ENCODE results near the gene ETV1.

Gene ETV1

DNA sequence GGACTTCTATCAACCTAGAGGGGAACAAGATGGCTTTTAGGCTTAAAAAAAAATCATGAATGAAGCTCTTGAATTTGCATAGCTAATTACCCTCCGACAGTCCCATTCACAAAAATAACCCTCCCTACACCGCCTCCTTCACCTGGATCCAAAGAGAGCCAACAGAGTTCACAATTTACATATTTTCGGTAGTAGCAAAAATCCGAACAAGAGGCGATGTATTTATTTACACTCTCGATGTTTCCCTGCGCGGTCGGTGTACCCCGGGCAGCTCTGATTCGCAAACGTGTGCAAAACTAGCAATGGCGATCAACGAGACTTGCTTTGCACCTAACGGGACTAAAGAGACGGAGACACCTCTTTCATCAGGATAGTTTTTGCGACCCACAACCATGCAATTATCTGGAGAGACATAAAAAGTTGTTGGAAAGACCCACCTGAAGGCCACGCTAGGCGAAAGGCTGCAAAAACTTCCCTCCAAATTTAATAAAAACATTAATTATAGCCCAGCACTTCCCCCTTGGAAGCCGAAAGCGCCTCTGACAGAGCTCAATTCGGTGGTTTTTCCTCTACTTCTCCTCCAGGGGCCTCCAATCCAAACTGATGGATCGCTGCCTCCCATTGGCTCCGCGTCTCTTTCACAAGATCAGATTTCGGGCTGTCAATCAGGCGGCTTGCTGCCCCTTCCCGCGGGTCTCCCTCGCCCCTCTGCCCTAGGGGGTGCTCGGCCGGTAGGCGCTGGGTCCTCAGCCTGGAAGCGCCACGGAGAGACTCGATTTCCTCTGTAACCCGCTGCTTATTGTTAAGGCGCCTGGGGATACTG lies at the start of gene ETV1:
ETV1 (minus strand) TSS at position 541 of the 823 bp plus-strand sequence. CDS start 614 bp downstream, outside the sequence.
- peak; percentile 18 to 42 for DNase-seq

DNA sequence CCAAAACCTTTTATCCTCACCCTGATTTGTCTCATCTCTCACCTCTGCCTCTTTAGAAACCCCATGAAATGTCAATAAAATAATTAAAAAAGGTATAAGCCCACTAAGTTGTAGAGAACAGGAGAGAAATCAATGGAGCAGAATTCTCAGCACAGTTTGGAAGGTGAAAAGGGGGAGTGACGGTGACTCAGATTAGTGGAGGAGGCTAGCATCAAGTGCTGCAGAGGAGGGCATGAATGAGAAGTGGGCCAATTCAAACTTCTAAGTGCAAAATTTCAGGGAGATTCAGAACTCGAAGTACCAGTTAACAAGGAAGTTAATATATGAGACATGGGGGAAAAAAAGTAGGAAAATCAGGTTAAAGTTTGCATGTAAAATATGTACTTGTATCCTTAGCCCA lies 34.9 kb upstream of the ETV1 start:
- DNase-seq = no peak

DNA sequence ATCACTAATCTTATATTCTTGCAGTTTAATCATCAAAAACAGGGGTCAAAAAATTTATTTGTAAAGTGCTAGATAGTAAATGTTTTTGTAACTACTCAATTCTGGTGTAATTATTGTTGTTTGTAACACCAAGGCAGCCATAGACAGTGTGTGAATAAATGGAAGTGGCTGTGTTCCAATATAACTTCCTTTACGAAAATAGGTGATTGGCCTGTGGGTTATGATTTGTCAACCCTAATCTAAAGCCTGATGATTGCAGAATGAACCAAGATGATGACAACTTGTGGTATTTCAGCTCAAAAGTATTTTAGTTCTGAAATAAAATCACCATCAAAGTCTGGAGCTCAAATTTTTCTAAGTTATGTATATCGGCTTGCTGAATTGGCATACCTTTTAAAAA lies 34.4 kb upstream of the ETV1 start:
- no peak for DNase-seq

DNA sequence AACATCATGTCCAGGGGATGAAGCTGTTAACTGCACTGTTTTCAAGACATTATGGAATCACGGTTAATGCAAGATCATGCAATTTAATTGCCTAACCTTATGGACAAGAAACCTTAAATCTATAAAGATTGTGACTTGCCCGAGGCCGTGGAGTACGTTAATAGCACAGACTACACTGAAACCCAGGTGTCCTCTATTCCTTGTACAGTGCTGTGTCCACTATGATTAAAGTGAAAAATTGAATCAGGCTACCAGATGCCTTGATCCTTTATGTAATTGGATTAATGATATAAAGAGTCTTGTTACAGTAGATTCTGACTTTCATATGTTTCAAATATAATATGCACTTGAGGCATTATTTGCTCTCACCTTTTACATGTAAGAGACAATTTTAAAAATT lies 33.9 kb upstream of the ETV1 start:
- DNase-seq = no peak

DNA sequence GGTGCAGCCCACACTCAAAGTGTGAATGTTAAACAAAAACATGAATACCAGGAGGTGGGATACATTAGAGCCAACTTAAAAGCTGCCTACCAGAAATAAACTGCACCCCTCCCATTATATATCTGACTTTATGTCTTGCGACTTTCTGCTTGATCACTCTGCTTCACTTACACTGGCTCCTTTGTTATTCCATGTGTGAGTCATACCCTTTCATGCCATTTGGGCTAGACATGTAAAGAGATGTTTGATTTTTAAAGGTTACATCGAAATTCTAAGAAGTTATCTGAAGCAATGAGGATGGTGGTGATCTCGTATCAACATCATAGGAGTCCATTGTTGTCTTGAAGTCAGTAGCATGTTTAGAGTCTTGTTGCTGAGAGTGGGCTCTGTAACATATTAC lies 31.6 kb upstream of the ETV1 start:
- DNase-seq = no peak

DNA sequence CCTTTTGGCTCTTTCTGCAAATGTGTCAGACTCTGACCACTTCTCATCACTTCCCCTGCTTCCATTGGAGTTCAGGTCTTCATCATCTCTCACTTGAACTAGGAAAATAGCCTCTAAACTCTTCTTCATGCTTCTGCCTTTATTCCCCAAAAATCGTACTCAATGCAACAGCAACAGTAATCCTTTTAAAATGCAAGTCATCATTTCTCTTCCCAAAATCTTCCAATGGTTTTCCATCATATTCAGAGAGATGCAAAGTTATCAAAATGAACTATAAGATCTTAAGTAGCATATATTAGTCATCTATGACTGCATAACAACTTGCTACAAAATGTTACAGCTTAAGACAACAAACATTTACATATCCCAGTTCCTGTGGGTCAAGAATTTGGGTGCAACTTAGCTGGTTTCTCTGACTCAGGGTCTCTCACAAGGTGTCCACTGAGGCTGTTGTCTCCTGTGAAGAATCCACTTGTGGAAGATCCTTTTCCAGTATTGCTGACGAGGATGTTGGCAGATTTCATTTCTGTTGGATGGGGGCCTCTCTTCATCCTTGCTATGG lies 31.0 kb upstream of the ETV1 start:
- no peak for DNase-seq

GRCh38 chr7:14018751-14019150 lies 29.3 kb upstream of the ETV1 start:
- DNase-seq = no peak

DNA sequence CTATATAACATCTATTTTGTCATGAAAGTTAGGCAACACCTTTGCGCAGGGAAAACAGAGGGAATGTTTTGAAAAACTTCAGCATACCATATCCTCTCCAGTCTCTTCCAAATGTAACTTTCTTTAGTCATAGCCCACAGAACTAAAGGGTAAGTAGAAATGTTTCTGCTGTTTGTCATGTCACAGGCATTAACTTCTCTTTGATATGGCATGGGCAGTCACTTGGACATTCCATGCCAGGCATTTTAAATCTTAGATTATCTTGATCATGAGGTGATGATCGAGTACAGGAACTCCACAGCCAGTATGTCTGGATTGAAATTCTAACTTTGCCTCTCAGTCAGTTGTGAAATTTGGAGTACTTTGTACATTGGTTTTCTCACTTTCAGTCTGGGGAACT lies 27.5 kb upstream of the ETV1 start:
- no peak for DNase-seq

DNA sequence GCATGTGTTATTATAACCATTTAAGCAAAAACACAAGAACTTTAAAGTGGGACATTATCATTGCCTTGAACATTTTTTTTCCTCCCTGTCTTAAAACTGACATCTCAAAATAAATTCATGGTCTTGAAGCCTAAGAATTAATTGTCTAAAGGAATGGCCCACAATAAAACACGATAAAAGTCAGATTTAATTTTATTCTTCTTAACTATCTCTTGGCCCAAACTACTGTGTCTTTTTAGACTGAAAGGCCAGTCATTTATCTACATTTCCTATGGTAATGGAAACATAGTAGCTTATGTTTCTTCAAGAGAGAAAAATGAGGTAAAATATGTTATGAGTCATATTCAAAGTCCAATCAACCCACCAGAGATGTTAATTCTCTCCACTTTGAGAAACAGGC lies 24.4 kb upstream of the ETV1 start:
- no peak for DNase-seq

- DNase-seq = no peak
Measured at GRCh38 chr7:14009453-14010418, 20.3 kb upstream of the ETV1 start.

GRCh38 chr7:14001139-14001538 lies 11.7 kb upstream of the ETV1 start:
- DNase-seq = no peak

GRCh38 chr7:14000247-14000646 lies 10.8 kb upstream of the ETV1 start:
- no peak for DNase-seq

DNA sequence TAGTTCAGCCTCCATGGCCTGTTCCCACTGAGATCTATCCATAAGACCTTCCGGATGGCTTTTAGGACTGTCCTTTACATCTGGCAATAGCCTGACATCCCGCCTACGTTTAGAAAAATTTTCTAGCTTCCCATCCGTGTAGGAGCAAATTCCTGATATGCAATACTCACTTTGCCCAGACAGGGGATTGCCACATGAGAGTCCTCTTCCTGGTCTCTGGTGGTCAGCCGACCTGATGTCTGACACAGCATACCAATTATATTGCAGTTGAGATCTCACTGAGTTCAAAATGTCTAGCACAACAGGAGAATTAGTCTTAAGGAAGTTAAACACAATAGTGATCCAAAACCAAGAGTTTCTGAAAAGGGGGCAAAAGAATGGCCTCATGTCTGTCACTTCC lies 9.4 kb upstream of the ETV1 start:
- DNase-seq = no peak

- DNase-seq = no peak
Measured at GRCh38 chr7:13992596-13992964, 3.1 kb upstream of the ETV1 start.

DNA sequence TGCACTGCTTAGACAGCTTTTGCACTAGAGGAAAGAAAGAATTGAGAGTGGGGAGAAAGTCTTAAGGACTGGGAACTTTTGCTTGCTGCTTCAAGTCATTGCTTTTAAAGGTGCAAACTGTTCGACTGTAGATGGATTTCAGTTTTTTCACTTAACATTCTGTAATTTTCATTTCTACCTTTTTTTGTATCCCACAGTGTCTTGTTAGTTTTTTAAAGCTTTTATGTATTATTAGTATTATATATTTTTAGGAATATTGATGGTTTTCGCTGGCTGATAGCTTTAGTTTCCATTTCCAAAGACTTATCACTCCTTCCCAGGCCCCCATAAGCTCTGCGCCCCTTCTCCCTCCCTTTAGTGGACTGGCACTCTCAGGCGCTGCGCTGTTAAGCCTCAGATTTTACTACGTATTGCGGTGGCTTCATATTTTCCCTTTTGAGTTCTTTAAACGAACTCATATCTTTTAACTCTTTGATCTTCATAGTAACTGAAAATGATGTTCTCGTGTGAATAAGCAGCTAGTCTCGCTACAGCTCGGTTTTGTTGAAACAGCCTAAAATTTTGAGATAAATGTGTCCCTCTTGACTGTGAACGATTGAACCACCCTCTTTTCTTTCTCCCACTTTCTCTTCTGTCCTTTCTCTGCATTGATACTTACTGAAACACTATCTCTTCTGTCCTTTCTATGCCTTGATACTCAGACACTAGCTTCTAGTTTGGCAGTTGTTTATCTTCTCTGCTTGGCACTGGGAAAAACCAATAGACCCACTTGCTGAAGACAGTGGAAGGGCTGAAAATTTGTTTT lies 2.5 kb upstream of the ETV1 start:
- DNase-seq = no peak

GRCh38 chr7:13990984-13991790 lies 1.7 kb upstream of the ETV1 start:
- peak; percentile 72 to 82 for DNase-seq

DNA sequence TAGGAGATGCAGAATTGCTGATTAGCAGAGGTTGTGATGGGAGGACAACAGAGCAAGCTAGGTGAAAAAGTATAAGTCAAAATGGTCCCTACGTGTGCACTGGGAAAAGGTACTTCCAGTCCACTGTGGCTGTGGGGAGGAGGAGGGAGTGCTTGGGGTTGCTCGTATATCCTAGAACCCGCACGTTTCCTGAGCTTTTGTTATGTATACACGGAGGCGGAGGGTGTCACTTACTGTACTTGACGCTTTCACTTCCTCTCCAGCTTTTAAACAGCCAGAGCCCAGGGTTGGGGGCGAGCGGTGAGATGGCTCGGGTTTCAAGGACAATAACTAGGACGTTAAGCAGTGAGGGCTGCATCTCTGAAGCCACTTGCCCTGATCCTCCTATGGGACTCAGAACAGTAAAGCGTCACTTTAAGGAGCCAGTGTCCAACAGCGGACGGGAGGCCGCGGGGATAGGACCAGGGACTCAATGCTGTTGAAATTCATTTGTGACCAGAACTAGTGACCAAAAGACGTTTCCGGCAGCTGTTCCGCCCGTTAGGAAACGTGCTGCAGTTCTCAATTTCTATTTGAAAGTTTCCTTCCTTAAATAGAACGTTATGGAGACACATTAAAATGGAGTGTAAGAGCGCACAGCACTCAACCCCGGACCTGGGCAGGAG lies 985 bp upstream of the ETV1 start:
- DNase-seq = peak; percentile 27 to 45

GRCh38 chr7:13989949-13990305 lies 461 bp upstream of the ETV1 start:
- DNase-seq = peak in 1 of 2 donors; percentile 3

DNA sequence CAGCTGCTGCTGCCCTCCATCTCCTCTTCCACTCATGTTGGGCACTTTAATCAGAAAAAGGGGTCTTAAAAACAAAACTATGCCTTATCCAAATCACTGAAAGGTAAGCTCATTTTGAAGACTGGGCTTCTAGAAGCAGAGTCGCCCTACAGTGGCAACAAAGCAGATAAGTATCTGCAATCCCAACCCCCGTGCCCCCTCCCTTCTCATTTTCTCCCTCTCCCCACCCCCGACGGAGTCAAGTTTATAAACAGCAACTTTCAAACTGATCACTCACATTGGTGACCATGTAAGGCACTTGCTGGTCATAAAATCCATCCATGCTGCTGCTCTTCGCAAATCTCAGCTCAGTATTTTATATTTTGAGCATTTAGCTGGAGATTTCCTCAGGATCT lies 738 bp downstream of the ETV1 start:
- no peak for DNase-seq

- DNase-seq = no peak
Measured at GRCh38 chr7:13988065-13988464, 1.4 kb downstream of the ETV1 start.

DNA sequence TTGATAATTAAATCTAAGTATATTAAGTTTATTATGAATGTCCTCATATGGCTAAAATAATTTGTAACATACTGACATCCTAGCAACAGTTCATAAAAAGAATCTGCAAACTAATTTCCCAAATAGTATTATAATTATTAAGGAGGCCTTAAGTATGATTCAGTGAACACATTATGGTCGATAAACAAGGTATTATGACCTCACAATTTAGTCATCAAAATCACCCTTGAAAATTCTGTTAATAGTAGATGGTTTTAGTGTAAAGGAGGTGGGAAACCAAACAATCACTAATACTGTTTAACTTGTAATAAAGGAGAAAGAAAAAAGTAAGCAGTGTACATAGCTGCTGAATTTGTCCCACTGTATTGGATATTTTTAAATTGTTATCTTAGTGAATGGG lies 2.1 kb downstream of the ETV1 start:
- DNase-seq = no peak
